PC-3 (cell line): Measurements from ENCODE around the gene GINS1. TPM values are rescaled to one million over a fixed set of nuclear protein-coding genes. Genes with fewer than 3 reads are reported as not detected.
A peak's percentile ranks its signal among the peaks of the same experiment; 100 is the strongest.

Experiments used
- ATAC-seq: fragments of 200-7000 bp; cut with Tn5 transposase; 2 replicates; pipeline ENCODE4 v1.9.1; 2020; ENCODE audit warnings: mild to moderate bottlenecking, moderate library complexity
- BruUV-seq: library from RNA; stranded (reverse); fragments of 400-500 nt; replicated peaks from 2 replicates; lab custom pipeline; 2021; lab: Mats Ljungman, UMichigan
- CTCF ChIA-PET: fragments of 300-600 bp; sonication (Branson Sonifier 250); formaldehyde crosslinking; loops from one replicate; lab custom pipeline; 2022; ENCODE audit warnings: antibody characterized with exemption; lab: Charles Lee
- POLR2A ChIA-PET: fragments of 300-600 bp; sonication (Branson Sonifier 250); formaldehyde crosslinking; loops from one replicate; lab custom pipeline; 2022; ENCODE audit warnings: antibody characterized with exemption; ENCODE audit not compliant: unreplicated experiment; lab: Charles Lee
- DNase-seq: peaks from one replicate; pipeline ENCODE4 v3.0.0-alpha.2; 2015
- H2AFZ ChIP-seq: fragments of 300-600 bp; sonication (generic); 2 replicates; pipeline ENCODE4 v1.6.0; 2016; ENCODE audit warnings: antibody characterized with exemption, low read length
- H3F3A ChIP-seq: fragments of 300-600 bp; sonication (generic); one replicate; pipeline ENCODE4 v1.6.0; 2017; ENCODE audit warnings: antibody characterized with exemption, low read length, control low read depth, mild to moderate bottlenecking; ENCODE audit not compliant: unreplicated experiment
- H3K27ac ChIP-seq: fragments of 300-600 bp; sonication (generic); 2 replicates; pipeline ENCODE4 v1.5.1; 2016; ENCODE audit warnings: mild to moderate bottlenecking, low read length
- H3K27me3 ChIP-seq: fragments of 300-600 bp; sonication (generic); 2 replicates; pipeline ENCODE4 v1.6.1; 2016; ENCODE audit warnings: low read length, mixed read lengths
- H3K36me3 ChIP-seq: fragments of 300-600 bp; sonication (generic); 2 replicates; pipeline ENCODE4 v1.6.1; 2016; ENCODE audit warnings: low read depth, mixed run types, low read length, mixed read lengths
- H3K4me1 ChIP-seq: fragments of 300-600 bp; sonication (generic); 2 replicates; pipeline ENCODE4 v1.5.1; 2016; ENCODE audit warnings: low read length; ENCODE audit not compliant: insufficient read depth
- H3K4me2 ChIP-seq: fragments of 300-600 bp; sonication (generic); 2 replicates; pipeline ENCODE4 v1.6.0; 2016; ENCODE audit warnings: low read length
- H3K4me3 ChIP-seq: fragments of 300-600 bp; sonication (generic); 2 replicates; pipeline ENCODE4 v1.5.1; 2016; ENCODE audit warnings: mild to moderate bottlenecking, low read length, mixed read lengths
- H3K79me2 ChIP-seq: fragments of 300-600 bp; sonication (generic); 2 replicates; pipeline ENCODE4 v1.6.1; 2017; ENCODE audit warnings: low read length, mixed read lengths
- H3K9ac ChIP-seq: fragments of 300-600 bp; sonication (generic); 2 replicates; pipeline ENCODE4 v1.6.0; 2016; ENCODE audit warnings: mild to moderate bottlenecking, low read length
- H3K9me2 ChIP-seq: fragments of 300-600 bp; sonication (generic); replicated peaks from 2 replicates; pipeline ENCODE4 v1.6.1; 2016; ENCODE audit warnings: mixed run types, low read length, mixed read lengths
- H3K9me3 ChIP-seq: fragments of 300-600 bp; sonication (generic); 2 replicates; pipeline ENCODE4 v1.6.1; 2016; ENCODE audit warnings: low read length, mixed read lengths
- H4K20me1 ChIP-seq: fragments of 300-600 bp; sonication (generic); 2 replicates; pipeline ENCODE4 v1.6.1; 2016; ENCODE audit warnings: low read length, mixed read lengths
- CTCF ChIP-seq: fragments of 300-600 bp; sonication (generic); conservative IDR thresholded peaks from 2 replicates; pipeline ENCODE4 v1.5.1; 2017; ENCODE audit warnings: antibody characterized with exemption, low read depth, mild to moderate bottlenecking, low read length
- EZH2 ChIP-seq: fragments of 300-600 bp; sonication (generic); IDR thresholded peaks from one replicate; pipeline ENCODE4 v1.6.1; 2017; ENCODE audit warnings: antibody characterized with exemption, mild to moderate bottlenecking, low read length; ENCODE audit not compliant: unreplicated experiment
- EZH2phosphoT487 ChIP-seq: fragments of 300-600 bp; sonication (generic); IDR thresholded peaks from 2 replicates; pipeline ENCODE4 v1.6.1; 2018; ENCODE audit warnings: mild to moderate bottlenecking, antibody characterized with exemption, low read length, borderline replicate concordance
- intact Hi-C: fragments of 100-400 bp; cut with micrococcal nuclease; formaldehyde crosslinking; loops from 2 replicates; pipeline ENCODE4 v1.9.0; 2023
- total RNA-seq: library from RNA; depleted of rRNA; stranded (reverse); fragments of >200 nt; gene quantifications from 2 replicates; pipeline ENCODE4 v1.2.3, GENCODE V29; 2014

The GINS1 gene
- total RNA-seq, 1 experiment from 2014 or later = 28.1 TPM

- intact Hi-C loops = no loop called here
- H3K36me3 ChIP-seq = peaks cover 5% of the 10 kb centered on the region; the same call in 1 of the 2 replicates
- H3K27me3 ChIP-seq = no peaks in the 10 kb centered on the region
- H3K4me3 ChIP-seq = no peak overlapping the region
- DNase-seq = no peak
- H4K20me1 ChIP-seq = no peaks in the 10 kb centered on the region; the same call in 1 of the 2 replicates
- ChIA-PET POLR2A (no interaction called here), CTCF (no interaction called here)
- H2AFZ ChIP-seq = no peak overlapping the region
- peaks cover 87% of the 10 kb centered on the region for H3K79me2 ChIP-seq
- no peak overlapping the region for H3K9ac ChIP-seq
- no peaks in the 10 kb centered on the region for H3K9me2 ChIP-seq
- no peaks in the 10 kb centered on the region for H3F3A ChIP-seq
- H3K4me1 ChIP-seq = peaks cover 6% of the 10 kb centered on the region; the same call in 1 of the 2 replicates
- no peak overlapping the region for H3K4me2 ChIP-seq
- no peaks in the 10 kb centered on the region for H3K9me3 ChIP-seq
- no peak overlapping the region for H3K27ac ChIP-seq
- BruUV-seq = no TSS peak
- no peak for ATAC-seq
- TF ChIP-seq EZH2 = no peak
- no peak for TF ChIP-seq EZH2phosphoT487
- no peak for TF ChIP-seq CTCF
These were observed 24.6 kb upstream of the GINS1 start for GRCh38 chr20:25382704-25383370.

GRCh38 chr20:25389401-25389857, 18.0 kb upstream of the GINS1 start:
- Histone ChIP-seq H3K9ac (peak overlapping the region; percentile 84), H3K4me1 (peaks cover 22% of the 10 kb centered on the region), H3K36me3 (no peaks in the 10 kb centered on the region), H3K4me2 (peak overlapping the region; percentile 85), H3K27me3 (no peaks in the 10 kb centered on the region), H3K4me3 (peak overlapping the region; percentile 98), H3K9me2 (no peaks in the 10 kb centered on the region), H3K79me2 (peaks cover 51% of the 10 kb centered on the region), H3K9me3 (no peaks in the 10 kb centered on the region), H4K20me1 (no peaks in the 10 kb centered on the region), H2AFZ (peak overlapping the region; percentile 89), H3F3A (no peaks in the 10 kb centered on the region), H3K27ac (no peak overlapping the region)
- ATAC-seq (peak; percentile 0), DNase-seq (peak; percentile 37)
- TF ChIP-seq EZH2phosphoT487 (no peak), EZH2 (no peak), CTCF (no peak)
- intact Hi-C loops = loop anchor here (2.0 kb wide), 1 partner anchor 79 kb away; no protein-coding TSS in a partner anchor
- ChIA-PET CTCF (no interaction called here), POLR2A (no interaction called here)
- BruUV-seq = TSS peak; percentile 64
